Left lung (tissue), 14 donors: ENCODE data around the gene ANXA8. TPM values are rescaled to one million over a fixed set of nuclear protein-coding genes. Genes with fewer than 3 reads are reported as not detected.
A peak's percentile ranks its signal among the peaks of the same experiment; 100 is the strongest.
"Not testable (repeated sequence)": the region's sequence is repeated elsewhere in the genome, so short reads cannot be mapped to it uniquely, and the experiment has no call there.

Experiments
- ATAC-seq: fragments of 200-7000 bp; cut with Tn5 transposase; one replicate; pipeline ENCODE4 v1.9.1; 2020; ENCODE audit warnings: moderate library complexity
- DNase-seq, 4 donors: peaks; one replicate each; pipeline ENCODE4 v3.0.0-alpha.2; 2013 to 2020
- H3K27ac ChIP-seq, 2 donors: fragments of 200-600 bp; sonication (generic) in 1 of 2; one replicate each; pipeline versions ENCODE4 v1.5.0 to v1.8.0; 2020 to 2021
- H3K27me3 ChIP-seq, 2 donors: fragments of 200-600 bp; sonication (generic) in 1 of 2; one replicate each; pipeline versions ENCODE4 v1.5.0 to v1.8.0; 2020 to 2021
- H3K36me3 ChIP-seq, 2 donors: fragments of 200-600 bp; sonication (generic) in 1 of 2; one replicate each; pipeline versions ENCODE4 v1.5.0 to v1.8.0; 2020 to 2021
- H3K4me1 ChIP-seq, 2 donors: fragments of 200-600 bp; one replicate each; pipeline ENCODE4 v1.8.0; 2021
- H3K4me3 ChIP-seq, 2 donors: fragments of 200-600 bp; sonication (generic) in 1 of 2; one replicate each; pipeline versions ENCODE4 v1.5.0 to v1.8.0; 2020 to 2021; ENCODE audit warnings: mild to moderate bottlenecking in 1 of 2
- H3K9me3 ChIP-seq, 2 donors: fragments of 200-600 bp; sonication (generic) in 1 of 2; one replicate each; pipeline versions ENCODE4 v1.5.0 to v1.8.0; 2020 to 2021
- intact Hi-C, 2 donors: fragments of 100-400 bp; cut with DNase I; formaldehyde crosslinking; loops; one replicate each; pipeline versions ENCODE4 v1.11.2 to v1.14.2; 2022
- long read RNA-seq, 12 donors: library from polyadenylated mRNA in 2 of 12; unstranded in 2 of 12; transcript quantifications; one replicate each; pipeline ENCODE4 v2.0.0 and lab custom pipeline, GENCODE V29; 2019 to 2026
- polyA plus RNA-seq, 6 donors: library from polyadenylated mRNA; unstranded; fragments of 120-200 nt; gene quantifications; one replicate each; pipeline ENCODE4 v1.2.1, GENCODE V29; 2013; ENCODE audit not compliant: insufficient read length in 6 of 6
- total RNA-seq, 2 donors: library from RNA; stranded (reverse); fragmentation: NEBNext Ultra II Directional; extraction: Animal tissue kit (Norgen Biotek cat#: 25700); gene quantifications; one replicate each; pipeline ENCODE4 v1.2.1, GENCODE V29; 2021
- donor health status: DM: no; HTN: yes; CAD: no.
- donor health status: DM: no; HTN: no; CAD: no.

Gene ANXA8
- total RNA-seq (1 to 10 TPM; 3.0 to 7.7 TPM), polyA plus RNA-seq (1 to 10 TPM in 5 of 6 donors, under 1 TPM in 1; 1.00 to 3.0 (median 2.3) TPM)
- long read RNA-seq, donor 1, partial matches to known transcripts = 0 of 2 reads
- long read RNA-seq, donor 1, other reads (novel, unspliced or antisense) = 0 of 2 reads
- long read RNA-seq, donor 2 = 0 reads
- long read RNA-seq, donor 3 = 0 reads
- long read RNA-seq, donor 4 = 0 reads
- long read RNA-seq, donor 5, partial matches to known transcripts = 0 of 1 reads
- long read RNA-seq, donor 5, other reads (novel, unspliced or antisense) = 0 of 1 reads
- long read RNA-seq, donor 6, partial matches to known transcripts = 0 of 1 reads
- long read RNA-seq, donor 6, other reads (novel, unspliced or antisense) = 0 of 1 reads
- long read RNA-seq, donor 7 = 0 reads
- long read RNA-seq, donor 8 = 0 reads
- long read RNA-seq, donor 9 = 0 reads
- long read RNA-seq, donor 10, partial matches to known transcripts = 0 of 4 reads
- long read RNA-seq, donor 10, other reads (novel, unspliced or antisense) = 1 of 4 reads
- long read RNA-seq, donor 11 = 0 reads
- long read RNA-seq, donor 12 = 0 reads

DNA sequence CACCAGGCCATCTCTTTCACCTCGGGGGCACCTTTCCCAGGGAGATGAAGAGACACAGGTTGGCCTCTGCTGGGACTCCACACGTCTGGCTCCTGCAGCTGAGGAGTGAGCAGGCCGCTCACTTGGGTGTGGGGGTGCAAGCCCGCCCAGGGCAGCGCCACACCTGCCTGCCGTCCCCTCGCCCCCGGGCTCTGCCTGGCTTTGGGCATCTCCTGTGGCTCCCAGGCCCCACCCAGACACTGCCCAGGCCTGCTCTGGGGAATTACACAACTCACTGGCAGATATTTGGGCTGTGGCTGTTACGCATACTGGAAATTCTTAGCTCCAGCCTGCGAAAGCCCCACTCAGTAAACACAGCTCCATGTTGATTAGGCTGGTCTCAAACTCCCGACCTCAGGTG lies at the start of gene ANXA8:
ANXA8 (minus strand) TSS at position 193 of the 400 bp plus-strand sequence; CDS start at position 11, 182 bp downstream.
- H3K9me3 ChIP-seq, H3K27me3 ChIP-seq, H3K27ac ChIP-seq, DNase-seq, H3K4me1 ChIP-seq, H3K36me3 ChIP-seq, intact Hi-C loops, H3K4me3 ChIP-seq: not testable (repeated sequence)
- peak; percentile 13 for ATAC-seq

DNA sequence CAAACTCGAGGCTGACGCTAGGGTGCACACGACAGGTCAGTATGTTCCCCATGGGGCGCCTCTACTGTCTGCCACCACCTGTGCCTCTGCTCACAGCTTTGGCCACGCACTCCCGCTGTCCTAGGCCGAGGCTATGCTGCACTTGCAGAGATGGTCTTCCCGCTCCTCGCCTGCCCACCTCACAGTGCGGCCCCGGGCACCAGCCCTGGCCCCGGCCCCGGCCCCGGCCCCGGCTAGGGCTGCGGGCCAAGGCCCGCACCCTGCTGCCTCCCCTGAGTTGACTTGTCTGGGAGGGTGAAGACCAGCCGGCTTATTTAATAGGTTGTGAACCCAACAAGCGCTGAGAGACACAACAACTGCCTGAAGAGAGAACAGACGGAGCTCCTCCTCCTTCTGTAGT lies 39.6 kb upstream of the ANXA8 start, which contains the start of gene AGAP9:
AGAP9 (minus strand) TSS at position 164 of the 400 bp plus-strand sequence; CDS start at position 52, 112 bp downstream.
- H3K36me3 ChIP-seq, H3K4me1 ChIP-seq, ATAC-seq, H3K4me3 ChIP-seq, H3K9me3 ChIP-seq, H3K27me3 ChIP-seq, DNase-seq, intact Hi-C loops, H3K27ac ChIP-seq: not testable (repeated sequence)

DNA sequence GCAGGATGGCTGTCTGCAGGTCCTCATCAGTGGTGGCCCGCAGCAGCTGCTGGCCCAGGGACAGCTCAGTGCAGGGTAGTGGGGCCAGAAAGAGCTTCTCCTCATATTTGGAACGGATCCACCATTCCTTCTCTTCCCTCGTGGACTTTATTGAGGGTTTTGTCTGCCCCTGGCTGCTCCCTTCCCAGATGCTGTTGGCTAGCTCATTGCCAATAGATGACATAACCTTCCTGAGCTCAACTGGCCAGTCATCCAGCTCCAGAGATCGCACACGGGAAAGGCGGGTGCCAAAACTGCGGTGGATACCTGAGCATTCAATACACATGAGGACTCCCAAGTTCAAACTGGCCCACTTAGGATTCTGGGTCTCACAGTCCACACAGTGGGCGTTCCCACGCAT lies 18.4 kb upstream of the ANXA8 start:
- H3K4me3 ChIP-seq, H3K27me3 ChIP-seq, H3K36me3 ChIP-seq, H3K9me3 ChIP-seq, H3K27ac ChIP-seq, ATAC-seq, DNase-seq, intact Hi-C loops, H3K4me1 ChIP-seq: not testable (repeated sequence)

GRCh38 chr10:47494226-47494625 lies 10.3 kb upstream of the ANXA8 start:
- H3K27ac ChIP-seq, ATAC-seq, H3K4me1 ChIP-seq, H3K9me3 ChIP-seq, intact Hi-C loops, H3K27me3 ChIP-seq, H3K4me3 ChIP-seq, DNase-seq, H3K36me3 ChIP-seq: not testable (repeated sequence)

DNA sequence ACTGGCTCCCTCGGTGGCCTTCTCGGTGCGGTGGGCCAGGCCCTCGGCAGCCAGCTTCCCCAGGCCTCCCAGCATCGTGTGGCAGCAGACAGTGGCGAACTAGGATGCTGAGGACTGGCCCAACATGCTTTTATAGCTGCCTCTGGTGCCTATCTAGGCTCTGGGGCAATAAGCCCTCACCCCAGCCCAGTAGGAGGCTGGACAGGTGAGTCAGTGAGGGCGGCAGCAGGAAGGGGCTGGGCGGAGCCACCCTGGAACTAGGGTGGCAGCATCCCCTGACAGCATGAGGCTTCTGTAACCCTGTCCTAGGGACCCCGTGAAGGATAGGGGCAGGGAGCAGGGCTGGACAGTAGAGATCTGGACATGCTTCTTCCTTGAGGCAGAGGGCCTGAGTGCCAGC lies 7.7 kb upstream of the ANXA8 start, which contains the start of gene FAM25G:
FAM25G (minus strand) TSS at position 101 of the 400 bp plus-strand sequence; CDS start at position 75, 26 bp downstream.
- H3K27me3 ChIP-seq, H3K4me1 ChIP-seq, H3K36me3 ChIP-seq, DNase-seq, H3K27ac ChIP-seq, H3K4me3 ChIP-seq, ATAC-seq, intact Hi-C loops, H3K9me3 ChIP-seq: not testable (repeated sequence)

GRCh38 chr10:47489630-47490029 lies 5.7 kb upstream of the ANXA8 start:
- ATAC-seq, H3K9me3 ChIP-seq, H3K36me3 ChIP-seq, H3K4me1 ChIP-seq, H3K27ac ChIP-seq, DNase-seq, H3K27me3 ChIP-seq, H3K4me3 ChIP-seq, intact Hi-C loops: not testable (repeated sequence)

- H3K4me3 ChIP-seq, intact Hi-C loops, H3K4me1 ChIP-seq, H3K36me3 ChIP-seq, H3K27me3 ChIP-seq, DNase-seq, ATAC-seq, H3K27ac ChIP-seq, H3K9me3 ChIP-seq: not testable (repeated sequence)
Measured at GRCh38 chr10:47485943-47486342, 2.0 kb upstream of the ANXA8 start.

DNA sequence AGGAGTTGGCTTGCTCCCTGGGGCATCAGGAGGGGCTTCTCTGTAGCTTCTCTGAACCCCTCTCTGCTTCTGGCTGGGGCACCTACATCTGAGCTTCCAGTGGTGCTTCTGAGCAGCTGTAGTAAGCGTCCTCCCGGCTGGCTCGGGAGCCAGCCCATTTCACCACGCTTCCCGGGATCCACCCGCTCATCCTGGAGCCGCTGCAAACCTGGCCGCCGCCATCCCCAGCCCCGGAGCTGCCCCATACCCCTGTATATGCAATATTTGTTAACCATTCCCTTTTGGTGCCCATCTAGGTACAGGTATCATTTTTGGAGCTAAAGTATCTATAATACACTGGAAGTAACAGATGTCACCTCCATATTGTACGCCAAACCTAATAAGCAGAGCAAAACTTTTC lies 871 bp upstream of the ANXA8 start:
- H3K4me1 ChIP-seq, ATAC-seq, H3K36me3 ChIP-seq, DNase-seq, H3K27ac ChIP-seq, H3K27me3 ChIP-seq, H3K9me3 ChIP-seq, H3K4me3 ChIP-seq, intact Hi-C loops: not testable (repeated sequence)

DNA sequence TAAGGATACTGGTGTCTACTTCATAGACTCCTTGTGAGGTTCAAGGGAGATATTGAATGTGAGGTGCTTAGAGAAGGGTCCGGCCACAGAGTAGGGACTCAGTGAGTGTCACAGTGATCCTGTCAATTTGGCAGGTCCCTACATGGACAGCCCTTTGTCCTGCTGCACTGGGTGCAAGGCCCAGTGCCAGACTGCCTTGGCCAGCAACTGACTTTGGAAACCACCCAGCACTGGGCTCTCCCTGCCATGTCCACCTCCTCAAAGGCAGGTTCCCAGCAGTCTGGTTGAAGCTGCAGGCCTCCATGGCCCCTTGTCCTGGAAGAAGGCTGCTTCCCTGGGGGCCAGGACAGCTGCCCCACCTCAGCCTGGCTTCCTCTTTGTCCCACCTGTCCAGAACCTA lies 1.5 kb downstream of the ANXA8 start:
- H3K36me3 ChIP-seq, H3K4me1 ChIP-seq, ATAC-seq, intact Hi-C loops, H3K27ac ChIP-seq, H3K27me3 ChIP-seq, H3K9me3 ChIP-seq, DNase-seq, H3K4me3 ChIP-seq: not testable (repeated sequence)

- DNase-seq, H3K4me3 ChIP-seq, H3K9me3 ChIP-seq, intact Hi-C loops, H3K27me3 ChIP-seq, H3K4me1 ChIP-seq, H3K36me3 ChIP-seq, H3K27ac ChIP-seq: not testable (repeated sequence)
- peak; percentile 55 for ATAC-seq
Measured at GRCh38 chr10:47481768-47482181, 2.1 kb downstream of the ANXA8 start.

DNA sequence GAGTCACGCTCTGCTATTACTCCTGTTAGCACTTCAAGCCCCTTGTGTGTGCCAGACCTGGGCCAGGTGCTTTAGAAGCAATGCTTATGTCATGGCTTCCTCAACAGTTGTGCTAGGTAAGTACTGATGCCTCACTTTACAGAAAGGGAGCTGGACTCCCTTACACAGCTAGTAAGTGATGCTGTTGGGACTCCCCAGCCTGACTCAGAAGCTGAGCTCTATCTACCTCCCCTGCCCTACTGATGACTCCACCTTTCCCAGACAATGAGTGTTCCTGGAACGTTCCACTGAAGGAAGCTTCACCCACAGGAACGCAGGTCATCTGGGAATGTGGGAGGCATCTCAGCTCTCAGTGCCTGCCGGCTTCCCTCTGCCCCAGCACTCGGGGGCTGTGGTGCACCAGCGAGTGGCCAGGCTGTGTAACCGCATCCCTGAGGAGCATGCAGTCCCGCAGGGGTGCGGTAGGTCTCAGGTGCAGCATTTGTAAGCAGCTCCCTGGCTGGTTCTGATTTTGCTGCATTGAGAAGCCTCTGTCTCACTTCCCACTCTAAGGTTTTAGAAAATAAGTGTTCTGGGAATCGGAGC lies 2.6 kb downstream of the ANXA8 start:
- H3K4me3 ChIP-seq, H3K27ac ChIP-seq, H3K9me3 ChIP-seq, H3K36me3 ChIP-seq, H3K27me3 ChIP-seq, DNase-seq, intact Hi-C loops, H3K4me1 ChIP-seq: not testable (repeated sequence)
- peak; percentile 54 for ATAC-seq

- H3K27ac ChIP-seq, H3K9me3 ChIP-seq, intact Hi-C loops, H3K36me3 ChIP-seq, H3K4me3 ChIP-seq, ATAC-seq, H3K4me1 ChIP-seq, H3K27me3 ChIP-seq, DNase-seq: not testable (repeated sequence)
Measured at GRCh38 chr10:47480133-47480532, 3.8 kb downstream of the ANXA8 start.

DNA sequence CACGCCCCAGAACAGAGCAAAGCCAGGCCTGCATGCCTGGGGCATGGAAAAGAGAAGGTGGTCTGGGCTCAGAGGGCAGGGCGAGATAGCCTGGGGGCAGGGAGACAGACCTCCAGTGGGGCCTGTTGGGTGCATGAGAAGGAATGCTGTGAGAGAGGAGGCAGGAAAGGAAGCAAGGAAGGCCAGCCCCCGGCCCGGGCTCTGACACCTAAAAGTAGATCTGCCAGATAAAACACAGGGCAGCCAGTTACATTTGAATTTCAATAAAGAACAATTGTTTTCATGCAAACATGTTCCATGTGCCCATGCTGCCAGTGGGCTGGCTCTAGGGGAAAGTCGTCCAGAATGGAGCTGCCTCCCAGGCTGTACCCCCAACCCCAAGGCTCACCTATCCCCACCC lies 5.8 kb downstream of the ANXA8 start:
- H3K27me3 ChIP-seq, intact Hi-C loops, ATAC-seq, DNase-seq, H3K4me3 ChIP-seq, H3K9me3 ChIP-seq, H3K36me3 ChIP-seq, H3K27ac ChIP-seq, H3K4me1 ChIP-seq: not testable (repeated sequence)
